ENCODE results near the gene ACTL6B. TPM values are rescaled to one million over a fixed set of nuclear protein-coding genes. Genes with fewer than 3 reads are reported as not detected.

Gene ACTL6B
- not detected in 2 replicates for total RNA-seq (2011; cell fraction: chromatin; rRNA removed; ENCODE audit: low replicate concordance)
- not detected in 2 replicates for total RNA-seq (2011; cell fraction: nucleolus; rRNA removed)
- not detected in 2 replicates for total RNA-seq (2011; cell fraction: nucleoplasm; rRNA removed)
- total RNA-seq (2014; rRNA removed), result not detected in 2 replicates
- total RNA-seq (2014; rRNA removed; fragmentation: Illumina TruSeq; extraction: Trizol), result not detected in 2 replicates
- not detected in 2 replicates for total RNA-seq (2015; rRNA removed; fragmentation: Illumina TruSeq; extraction: Trizol)
- total RNA-seq (2021), result not detected in 2 replicates
- not detected in 2 replicates for polyA plus RNA-seq (2011; rRNA removed)
- not detected in 2 replicates for polyA plus RNA-seq (2011; cell fraction: cytosol; rRNA removed)
- not detected in 2 replicates for polyA plus RNA-seq (2011; cell fraction: nucleus; rRNA removed)
- polyA plus RNA-seq (2012), result not detected in 2 replicates
- not detected in 2 replicates for polyA plus RNA-seq (2014; fragmentation: Illumina TruSeq; extraction: Trizol)
- not detected for polyA plus RNA-seq (2014; fragmentation: Nextera tagmentation; extraction: Ambion mirVana)
- not detected in 2 replicates for polyA plus RNA-seq (2014; rRNA removed)
- not detected in 2 replicates for polyA minus RNA-seq (2011; rRNA and poly(A)+ RNA removed)
- not detected in 2 replicates for polyA minus RNA-seq (2011; cell fraction: cytosol; rRNA and poly(A)+ RNA removed)
- not detected in 2 replicates for polyA minus RNA-seq (2011; cell fraction: nucleus; rRNA and poly(A)+ RNA removed)
- not detected for Bru-seq, nascent RNA
- percentile 7 among the genes with signal in this experiment for BruChase-seq, experiment 1, labeled RNA remaining after a 2-hour chase
- percentile 7 among the genes with signal in this experiment for BruChase-seq, experiment 2, labeled RNA remaining after a 6-hour chase
- long read RNA-seq, experiment 1, partial matches to known transcripts, result 0 of 1 reads
- long read RNA-seq, experiment 1, other reads (novel, unspliced or antisense), result 1 of 1 reads
- long read RNA-seq, experiment 2, result 0 reads
- long read RNA-seq, experiment 3, result 0 reads

DNA sequence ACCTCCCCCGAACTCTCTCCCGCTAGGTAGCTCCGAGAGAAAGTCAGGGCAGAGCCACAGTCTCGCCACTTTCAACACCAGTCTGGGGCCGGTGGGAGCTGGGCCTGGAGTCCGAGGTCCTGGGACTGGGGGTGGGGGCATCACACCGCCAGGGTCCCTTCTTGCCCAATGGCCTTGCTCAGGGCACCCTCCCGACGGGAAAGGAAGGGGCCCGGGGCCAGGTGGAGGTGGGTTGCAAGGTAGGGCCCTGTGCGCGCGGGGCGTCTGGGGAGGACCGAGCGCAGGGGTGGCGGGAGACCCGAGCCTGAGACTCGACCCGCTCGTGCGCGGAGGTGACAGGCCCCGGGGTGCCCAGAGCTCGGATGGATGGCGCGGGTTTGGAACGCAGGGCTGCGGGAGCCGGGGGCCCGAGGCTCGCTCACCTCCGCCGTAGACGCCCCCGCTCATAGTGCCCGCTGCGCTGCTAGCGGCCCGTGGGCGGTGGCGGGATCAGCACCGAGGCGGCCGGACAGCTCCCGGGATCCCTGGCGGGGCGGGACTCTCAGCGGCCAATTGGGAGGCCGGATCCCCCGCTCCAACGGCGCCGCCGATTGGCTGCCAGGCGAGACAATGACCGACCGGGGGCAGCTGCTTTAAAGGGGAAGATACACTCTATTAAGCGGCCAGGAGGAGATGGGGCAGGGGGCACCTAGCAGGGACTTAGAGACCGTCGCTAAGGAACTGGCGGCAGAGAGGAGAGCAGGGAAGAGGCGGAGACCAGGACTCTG is at the start of gene ACTL6B:
ACTL6B (minus strand) TSS at position 541 of the 767 bp plus-strand sequence; CDS start at position 447, 94 bp downstream.
- H3K4me2 ChIP-seq (ENCODE audit: insufficient read depth, low read length), result peak within 1 kb of the TSS; percentile 53; the same call in 1 of the 2 replicates
- H3K36me3 ChIP-seq (ENCODE audit: control insufficient read depth, insufficient read depth, low read length), result no peaks in the 10 kb centered on the region
- peak; percentile 89 to 100 (median 100) for DNase-seq (ENCODE audit: extremely low read depth in 1 of 4, low spot score in 3 of 4)
- H4K20me1 ChIP-seq (replicated peaks; ENCODE audit: control insufficient read depth, insufficient read depth, low read length), result peaks cover 10% of the 10 kb centered on the region
- H3K4me3 ChIP-seq, result no peak within 1 kb of the TSS
- in situ Hi-C loops (cut with MboI) (no loop called here), intact Hi-C loops (cut with micrococcal nuclease) (loop anchor here (1.0 kb wide), 1 partner anchor 14 kb away; no protein-coding TSS in a partner anchor)
- H3K9me1 ChIP-seq (ENCODE audit: control insufficient read depth, insufficient read depth, low read length), result no peaks in the 10 kb centered on the region
- no peaks in the 10 kb centered on the region for H3K79me2 ChIP-seq (ENCODE audit: control insufficient read depth, insufficient read depth, low read length)
- WGBS (ENCODE audit: insufficient coverage, low coverage, missing lambda C conversion rate), result 8% methylated on average over 62 of the region's 63 CpGs
- peak; percentile 99 for ATAC-seq
- H3K27ac ChIP-seq (ENCODE audit: extremely low read depth, low read depth, low read length), result no peak within 1 kb of the TSS
- peaks cover 0 to 18% of the 10 kb centered on the region in 2 experiments; a peak in 3 of 5 replicates for H3K4me1 ChIP-seq (replicated peaks in 1 of 2; ENCODE audit: control insufficient read depth in 2 of 2, insufficient read depth in 2 of 2, low read length in 2 of 2)
- peaks cover 4 to 14% of the 10 kb centered on the region in 2 experiments; a peak in 4 of 5 replicates for H3K27me3 ChIP-seq (ENCODE audit: control insufficient read depth in 2 of 2, insufficient read depth in 2 of 2, low read length in 2 of 2)
- no peaks in the 10 kb centered on the region; the same call in 1 of the 2 replicates for H3K9me3 ChIP-seq (replicated peaks; ENCODE audit: control insufficient read depth, insufficient read depth, low read depth, low read length)
- 0 out of 4 replicates have a peak within 1 kb of the TSS, but pooled peaks of 1 of the 2 experiments have one; percentile 62 for H3K9ac ChIP-seq (ENCODE audit: insufficient read depth in 1 of 2, low read depth in 2 of 2, low read length in 2 of 2)
- H2AFZ ChIP-seq (ENCODE audit: low read depth, low read length), result no peak within 1 kb of the TSS; the same call in 1 of the 2 replicates
- BruUV-seq (replicated peaks), result no TSS peak
- ChIA-PET CTCF (ENCODE audit: low intra/inter-chr PET ratio) (no interaction called here), POLR2A (interaction anchor here (0.6 to 1.5 kb wide), 5 partner anchors 9 to 794 kb away, joined by 3 to 5 read pairs (median 3); no protein-coding TSS in a partner anchor)
- peak; percentile 69 for FAIRE-seq
- TF ChIP-seq, protein P1, sequence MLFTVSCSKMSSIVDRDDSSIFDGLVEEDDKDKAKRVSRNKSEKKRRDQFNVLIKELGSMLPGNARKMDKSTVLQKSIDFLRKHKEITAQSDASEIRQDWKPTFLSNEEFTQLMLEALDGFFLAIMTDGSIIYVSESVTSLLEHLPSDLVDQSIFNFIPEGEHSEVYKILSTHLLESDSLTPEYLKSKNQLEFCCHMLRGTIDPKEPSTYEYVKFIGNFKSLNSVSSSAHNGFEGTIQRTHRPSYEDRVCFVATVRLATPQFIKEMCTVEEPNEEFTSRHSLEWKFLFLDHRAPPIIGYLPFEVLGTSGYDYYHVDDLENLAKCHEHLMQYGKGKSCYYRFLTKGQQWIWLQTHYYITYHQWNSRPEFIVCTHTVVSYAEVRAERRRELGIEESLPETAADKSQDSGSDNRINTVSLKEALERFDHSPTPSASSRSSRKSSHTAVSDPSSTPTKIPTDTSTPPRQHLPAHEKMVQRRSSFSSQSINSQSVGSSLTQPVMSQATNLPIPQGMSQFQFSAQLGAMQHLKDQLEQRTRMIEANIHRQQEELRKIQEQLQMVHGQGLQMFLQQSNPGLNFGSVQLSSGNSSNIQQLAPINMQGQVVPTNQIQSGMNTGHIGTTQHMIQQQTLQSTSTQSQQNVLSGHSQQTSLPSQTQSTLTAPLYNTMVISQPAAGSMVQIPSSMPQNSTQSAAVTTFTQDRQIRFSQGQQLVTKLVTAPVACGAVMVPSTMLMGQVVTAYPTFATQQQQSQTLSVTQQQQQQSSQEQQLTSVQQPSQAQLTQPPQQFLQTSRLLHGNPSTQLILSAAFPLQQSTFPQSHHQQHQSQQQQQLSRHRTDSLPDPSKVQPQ (CRISPR knock-in tag; IDR thresholded peaks at IDR 0.05; ENCODE audit: borderline replicate concordance), result no peak
- no peak for TF ChIP-seq E2F8 (IDR thresholded peaks at IDR 0.05; ENCODE audit: low read depth, partially characterized antibody)

All from K562 (cell line).